Keratinocyte (primary cell): ENCODE data around the gene KNCN. TPM values are rescaled to one million over a fixed set of nuclear protein-coding genes. Genes with fewer than 3 reads are reported as not detected.

Experiments
- DNase-seq: peaks from one replicate; pipeline ENCODE4 v3.0.0-alpha.2; 2011; ENCODE audit warnings: low read depth, missing footprints, low spot score
- FAIRE-seq: peaks from 2 replicates; lab custom pipeline; 2011; peaks lifted over from hg19 to GRCh38; lab: Jason Lieb, UNC
- H2AFZ ChIP-seq: 2 replicates; pipeline ENCODE4 v1.6.0; 2012; ENCODE audit warnings: low read length, control low read depth, inconsistent platforms; ENCODE audit not compliant: control insufficient read depth
- H3K27ac ChIP-seq: 2 replicates; pipeline ENCODE4 v1.5.1; 2011; ENCODE audit warnings: low read length; ENCODE audit not compliant: control insufficient read depth, insufficient read depth
- H3K27me3 ChIP-seq: 3 replicates; pipeline ENCODE4 v1.6.0; 2011; ENCODE audit warnings: low read length; ENCODE audit not compliant: control insufficient read depth, insufficient read depth; ENCODE audit errors: extremely low read depth
- H3K36me3 ChIP-seq, 2 experiments: 2 replicates in 1 of 2; 3 replicates in 1 of 2; pipeline ENCODE4 v1.5.1; 2011; ENCODE audit warnings: low read length in 2 of 2, mild to moderate bottlenecking in 1 of 2; ENCODE audit not compliant: control insufficient read depth in 2 of 2, insufficient read depth in 2 of 2; ENCODE audit errors: extremely low read depth in 1 of 2
- H3K4me1 ChIP-seq: 3 replicates; pipeline ENCODE4 v1.5.1; 2011; ENCODE audit warnings: low read length; ENCODE audit not compliant: control insufficient read depth, insufficient read depth; ENCODE audit errors: extremely low read depth
- H3K4me2 ChIP-seq: 3 replicates; pipeline ENCODE4 v1.6.0; 2011; ENCODE audit warnings: low read depth, low read length; ENCODE audit not compliant: control insufficient read depth, insufficient read depth; ENCODE audit errors: extremely low read depth
- H3K4me3 ChIP-seq, 3 experiments: fragments of 200-600 bp in 1 of 3; sonication (generic) in 1 of 3; 2 replicates in 2 of 3; 3 replicates in 1 of 3; pipeline ENCODE4 v1.5.1; 2011 to 2016; ENCODE audit warnings: low read length in 3 of 3, mild to moderate bottlenecking in 3 of 3, control low read depth in 2 of 3, inconsistent platforms in 1 of 3, low read depth in 1 of 3, mixed read lengths in 1 of 3, mixed run types in 1 of 3, moderate library complexity in 1 of 3; ENCODE audit not compliant: control insufficient read depth in 2 of 3, insufficient read depth in 2 of 3; ENCODE audit errors: extremely low read depth in 1 of 3
- H3K79me2 ChIP-seq: 2 replicates; pipeline ENCODE4 v1.6.0; 2012; ENCODE audit warnings: low read length; ENCODE audit not compliant: control insufficient read depth, insufficient read depth
- H3K9ac ChIP-seq: 3 replicates; pipeline ENCODE4 v1.6.0; 2011; ENCODE audit warnings: low read length; ENCODE audit not compliant: control insufficient read depth, insufficient read depth; ENCODE audit errors: extremely low read depth
- H3K9me1 ChIP-seq: 3 replicates; pipeline ENCODE4 v1.6.0; 2011; ENCODE audit warnings: low read length; ENCODE audit not compliant: control insufficient read depth, insufficient read depth; ENCODE audit errors: extremely low read depth
- H3K9me3 ChIP-seq: 2 replicates; pipeline ENCODE4 v1.5.1; 2012; ENCODE audit warnings: low read depth, low read length; ENCODE audit not compliant: control insufficient read depth
- H4K20me1 ChIP-seq: 3 replicates; pipeline ENCODE4 v1.6.0; 2011; ENCODE audit warnings: low read length; ENCODE audit not compliant: control insufficient read depth, insufficient read depth; ENCODE audit errors: extremely low read depth
- EZH2 ChIP-seq: IDR thresholded peaks from one replicate; pipeline ENCODE4 v1.6.1; 2012; ENCODE audit warnings: inconsistent platforms, mild to moderate bottlenecking, low read length, moderate library complexity
- dilution Hi-C: fragments of 300-500 bp; cut with MboI; formaldehyde crosslinking; loops from one replicate; pipeline ENCODE4 v1.7.0; 2020; ENCODE audit warnings: low sequenced_read_pairs; ENCODE audit not compliant: extremely low pct_ligation_motif_present
- polyA plus RNA-seq, 5 experiments: library from polyadenylated mRNA; depleted of rRNA in 3 of 5; stranded (reverse) in 3 of 5; stranded (forward) in 1 of 5; unstranded in 1 of 5; fragments of >200 nt; gene quantifications; 1 replicate in 1 of 5; 2 replicates in 3 of 5; 3 replicates in 1 of 5; pipeline versions ENCODE4 v1.2.1 to v1.2.3, GENCODE V29; 2011 to 2012; ENCODE audit warnings: missing spikeins in 2 of 5, low read depth in 1 of 5, low replicate concordance in 1 of 5
- TF ChIP-seq, protein P1 (sequence below), 3 experiments: IDR thresholded peaks in 1 of 3; conservative IDR thresholded peaks in 1 of 3; optimal IDR thresholded peaks in 1 of 3; 2 replicates in 2 of 3; 3 replicates in 1 of 3; pipeline versions ENCODE3 to v1.5.1; 2011; ENCODE audit warnings: low read length in 3 of 3, mild to moderate bottlenecking in 3 of 3, moderate library complexity in 2 of 3, control low read depth in 1 of 3, inconsistent platforms in 1 of 3; ENCODE audit not compliant: insufficient read depth in 2 of 3; ENCODE audit errors: extremely low read depth in 1 of 3

Gene KNCN
- polyA plus RNA-seq, 1 donor (not counting 4 experiments of a cell fraction or from before 2014, with no cell fraction given), result not detected

DNA sequence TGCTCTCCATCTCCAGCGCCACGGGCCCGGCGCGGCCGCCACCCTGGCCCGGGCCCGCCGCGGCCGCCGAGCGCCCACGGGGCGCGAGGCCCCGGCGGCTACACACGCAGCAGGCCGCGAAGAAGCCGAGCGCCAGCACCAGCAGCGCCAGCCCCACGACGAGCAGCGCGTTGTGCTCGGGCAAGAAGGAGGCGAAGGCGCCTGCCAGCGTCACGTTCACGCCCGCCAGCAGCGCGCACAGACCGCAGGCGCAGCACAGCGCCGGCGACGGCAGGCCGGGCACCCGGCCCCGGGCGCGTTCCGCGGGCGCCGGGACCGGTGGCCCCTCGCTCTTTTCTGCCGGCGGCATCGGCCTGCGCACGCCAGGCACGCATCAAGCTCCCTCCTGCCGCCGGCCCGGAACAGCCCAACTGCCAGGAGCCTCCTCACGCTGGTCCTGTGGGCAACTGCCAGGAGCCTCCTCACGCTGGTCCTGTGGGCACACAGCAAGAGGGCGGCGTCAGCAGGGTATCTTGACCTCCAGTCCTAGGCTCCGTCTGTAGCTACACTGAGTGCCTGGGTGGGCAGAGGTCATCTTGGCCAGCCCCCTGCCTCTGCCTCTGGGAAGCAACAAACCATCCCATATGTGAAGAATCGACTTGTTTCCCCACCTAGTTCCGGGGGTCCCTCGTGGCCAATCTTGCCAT lies 18.1 kb downstream of the KNCN start:
- peaks cover 5% of the 10 kb centered on the region for H3K4me1 ChIP-seq
- no peak overlapping the region for H3K9ac ChIP-seq
- no peaks in the 10 kb centered on the region for H4K20me1 ChIP-seq
- H3K4me2 ChIP-seq, result peak overlapping the region; percentile 58
- FAIRE-seq, result no peak
- H2AFZ ChIP-seq, result peak overlapping the region; percentile 66
- no peaks in the 10 kb centered on the region for H3K9me3 ChIP-seq
- dilution Hi-C loops, result no loop called here
- no peaks in the 10 kb centered on the region for H3K79me2 ChIP-seq
- TF ChIP-seq, protein P1, sequence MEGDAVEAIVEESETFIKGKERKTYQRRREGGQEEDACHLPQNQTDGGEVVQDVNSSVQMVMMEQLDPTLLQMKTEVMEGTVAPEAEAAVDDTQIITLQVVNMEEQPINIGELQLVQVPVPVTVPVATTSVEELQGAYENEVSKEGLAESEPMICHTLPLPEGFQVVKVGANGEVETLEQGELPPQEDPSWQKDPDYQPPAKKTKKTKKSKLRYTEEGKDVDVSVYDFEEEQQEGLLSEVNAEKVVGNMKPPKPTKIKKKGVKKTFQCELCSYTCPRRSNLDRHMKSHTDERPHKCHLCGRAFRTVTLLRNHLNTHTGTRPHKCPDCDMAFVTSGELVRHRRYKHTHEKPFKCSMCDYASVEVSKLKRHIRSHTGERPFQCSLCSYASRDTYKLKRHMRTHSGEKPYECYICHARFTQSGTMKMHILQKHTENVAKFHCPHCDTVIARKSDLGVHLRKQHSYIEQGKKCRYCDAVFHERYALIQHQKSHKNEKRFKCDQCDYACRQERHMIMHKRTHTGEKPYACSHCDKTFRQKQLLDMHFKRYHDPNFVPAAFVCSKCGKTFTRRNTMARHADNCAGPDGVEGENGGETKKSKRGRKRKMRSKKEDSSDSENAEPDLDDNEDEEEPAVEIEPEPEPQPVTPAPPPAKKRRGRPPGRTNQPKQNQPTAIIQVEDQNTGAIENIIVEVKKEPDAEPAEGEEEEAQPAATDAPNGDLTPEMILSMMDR (optimal IDR thresholded peaks at IDR 0.05 in 1 of 3, IDR thresholded peaks at IDR 0.05 in 1 of 3, conservative IDR thresholded peaks at IDR 0.05 in 1 of 3; ENCODE audit: extremely low read depth in 1 of 3, insufficient read depth in 2 of 3, low read length in 3 of 3), result no peak
- no peak for TF ChIP-seq EZH2
- no peak overlapping the region for H3K27ac ChIP-seq
- H3K36me3 ChIP-seq, result no peaks in the 10 kb centered on the region
- peaks cover 25% of the 10 kb centered on the region for H3K27me3 ChIP-seq
- no peaks in the 10 kb centered on the region for H3K9me1 ChIP-seq
- H3K4me3 ChIP-seq, result peak overlapping the region in 1 of 3 experiments; percentile 13
- no peak for DNase-seq

DNA sequence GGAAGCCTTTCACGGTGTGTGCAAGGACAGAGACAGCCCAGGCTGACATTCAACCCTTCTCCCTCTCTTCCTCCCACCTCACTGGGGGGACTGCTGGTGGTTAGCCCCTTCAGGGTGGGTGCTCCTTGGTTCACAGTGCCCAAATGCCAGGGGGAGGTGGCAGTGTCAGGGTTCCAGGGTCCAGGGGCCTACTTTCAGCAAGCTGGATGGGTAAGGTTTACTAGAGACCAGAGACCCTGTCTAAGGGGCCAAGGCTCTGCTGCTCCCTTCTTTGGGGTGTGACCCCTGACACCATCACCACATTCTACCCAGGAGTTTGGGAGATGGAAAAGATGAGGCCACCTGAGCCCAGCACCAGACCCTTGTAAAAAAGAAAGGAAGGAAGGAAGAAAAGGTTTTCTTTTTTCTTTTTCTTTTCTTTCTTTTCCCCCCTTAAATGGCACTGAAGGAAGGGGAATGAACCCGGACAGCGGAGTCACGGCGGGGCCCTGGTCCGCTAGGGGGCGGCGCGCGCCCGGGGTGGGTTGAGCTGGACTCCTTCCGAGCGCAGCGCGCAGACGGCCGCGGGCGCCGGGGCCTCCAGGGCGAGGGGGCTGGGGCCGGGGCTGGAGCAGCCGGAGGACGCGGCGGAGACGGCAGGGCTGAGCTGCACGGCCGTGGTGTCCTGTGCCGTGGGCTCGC lies 18.8 kb downstream of the KNCN start:
- no peak overlapping the region for H2AFZ ChIP-seq
- DNase-seq (no peak), FAIRE-seq (no peak)

More for the DNA sequence above, 18.8 kb downstream of the KNCN start:
- dilution Hi-C loops, result no loop called here
- H3K27ac ChIP-seq, result no peak overlapping the region
- H3K9ac ChIP-seq, result no peak overlapping the region
- H3K4me2 ChIP-seq, result peak overlapping the region; percentile 58
- H4K20me1 ChIP-seq, result no peaks in the 10 kb centered on the region
- H3K4me3 ChIP-seq, result peak overlapping the region in 1 of 3 experiments; percentile 13
- H3K9me3 ChIP-seq, result no peaks in the 10 kb centered on the region
- H3K4me1 ChIP-seq, result peaks cover 5% of the 10 kb centered on the region
- H3K27me3 ChIP-seq, result peaks cover 26% of the 10 kb centered on the region
- H3K9me1 ChIP-seq, result no peaks in the 10 kb centered on the region
- no peaks in the 10 kb centered on the region for H3K36me3 ChIP-seq
- no peaks in the 10 kb centered on the region for H3K79me2 ChIP-seq
- TF ChIP-seq, protein P1 (optimal IDR thresholded peaks at IDR 0.05 in 1 of 3, IDR thresholded peaks at IDR 0.05 in 1 of 3, conservative IDR thresholded peaks at IDR 0.05 in 1 of 3; ENCODE audit: extremely low read depth in 1 of 3, insufficient read depth in 2 of 3, low read length in 3 of 3), result peak; percentile 39 to 71 (median 42)
- no peak for TF ChIP-seq EZH2
